Endometrial microvascular endothelial cells (primary cell): ENCODE measurements around the gene HLA-DOA. TPM values are rescaled to one million over a fixed set of nuclear protein-coding genes. Genes with fewer than 3 reads are reported as not detected.

Source experiments
- in situ Hi-C: cut with HindIII; loops from 2 replicates; pipeline ENCODE4 v1.10.0; 2017; ENCODE audit warnings: low sequenced_read_pairs, low pct_unique_long_range_greater_than_20kb; ENCODE audit errors: inconsistent ontology term
- total RNA-seq: library from RNA; depleted of rRNA; stranded (reverse); fragments of >200 nt; gene quantifications from one replicate; pipeline ENCODE4 v1.2.3, GENCODE V29; 2015; ENCODE audit errors: inconsistent ontology term

The HLA-DOA gene
- total RNA-seq, 1 donor from 2014 or later, result not detected

- in situ Hi-C loops, result loop anchor here (25.0 kb wide), 1 partner anchor 146 kb away; the partner anchor contains the start of genes PSMB8 and TAP2
These were observed 26.5 kb downstream of the HLA-DOA start for GRCh38 chr6:32982702-32983492.

- in situ Hi-C loops, result loop anchor here (25.0 kb wide), 1 partner anchor 145 kb away; the partner anchor contains the start of genes PSMB8 and TAP2
These were observed 27.2 kb downstream of the HLA-DOA start for GRCh38 chr6:32982084-32982701.

DNA sequence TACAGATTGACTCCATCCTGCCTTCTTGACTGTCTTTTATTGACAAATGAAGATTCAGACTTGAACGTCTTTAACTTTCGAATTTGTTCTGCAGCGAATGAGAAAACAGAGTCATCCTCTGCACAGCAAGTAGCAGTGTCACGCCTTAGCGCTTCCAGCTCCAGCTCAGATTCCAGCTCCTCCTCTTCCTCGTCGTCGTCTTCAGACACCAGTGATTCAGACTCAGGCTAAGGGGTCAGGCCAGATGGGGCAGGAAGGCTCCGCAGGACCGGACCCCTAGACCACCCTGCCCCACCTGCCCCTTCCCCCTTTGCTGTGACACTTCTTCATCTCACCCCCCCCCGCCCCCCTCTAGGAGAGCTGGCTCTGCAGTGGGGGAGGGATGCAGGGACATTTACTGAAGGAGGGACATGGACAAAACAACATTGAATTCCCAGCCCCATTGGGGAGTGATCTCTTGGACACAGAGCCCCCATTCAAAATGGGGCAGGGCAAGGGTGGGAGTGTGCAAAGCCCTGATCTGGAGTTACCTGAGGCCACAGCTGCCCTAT lies 28.8 kb downstream of the HLA-DOA start:
- in situ Hi-C loops, result loop anchor here (25.0 kb wide), 1 partner anchor 143 kb away; the partner anchor contains the start of genes PSMB8 and TAP2

GRCh38 chr6:32979720-32980487 lies 29.5 kb downstream of the HLA-DOA start:
- in situ Hi-C loops, result loop anchor here (25.0 kb wide), 1 partner anchor 143 kb away; the partner anchor contains the start of genes PSMB8 and TAP2

- in situ Hi-C loops, result loop anchor here (25.0 kb wide), 1 partner anchor 141 kb away; the partner anchor contains the start of genes PSMB8 and TAP2
These were observed 31.5 kb downstream of the HLA-DOA start for GRCh38 chr6:32977953-32978324.

- in situ Hi-C loops, result loop anchor here (25.0 kb wide), 1 partner anchor 140 kb away; the partner anchor contains the start of genes PSMB8 and TAP2
These were observed 32.0 kb downstream of the HLA-DOA start for GRCh38 chr6:32977272-32977952.

GRCh38 chr6:32976334-32977069 lies 32.9 kb downstream of the HLA-DOA start:
- in situ Hi-C loops, result loop anchor here (25.0 kb wide), 1 partner anchor 139 kb away; the partner anchor contains the start of genes PSMB8 and TAP2

DNA sequence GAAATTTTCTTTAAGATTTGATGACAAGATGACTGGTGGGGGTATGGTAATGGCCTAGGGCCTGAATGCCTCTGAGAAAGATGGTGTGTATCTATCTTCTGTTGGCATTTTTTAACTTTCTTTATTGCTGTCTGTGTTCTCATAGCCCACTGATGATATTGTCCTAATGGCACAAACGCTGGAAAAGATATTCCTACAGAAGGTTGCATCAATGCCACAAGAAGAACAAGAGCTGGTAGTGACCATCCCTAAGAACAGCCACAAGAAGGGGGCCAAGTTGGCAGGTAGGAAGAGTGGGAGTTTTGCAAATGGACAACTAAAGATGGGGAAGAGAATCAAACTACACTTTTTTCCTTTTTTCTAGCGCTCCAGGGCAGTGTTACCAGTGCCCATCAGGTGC lies 33.5 kb downstream of the HLA-DOA start:
- in situ Hi-C loops, result loop anchor here (25.0 kb wide), 1 partner anchor 139 kb away; the partner anchor contains the start of genes PSMB8 and TAP2

DNA sequence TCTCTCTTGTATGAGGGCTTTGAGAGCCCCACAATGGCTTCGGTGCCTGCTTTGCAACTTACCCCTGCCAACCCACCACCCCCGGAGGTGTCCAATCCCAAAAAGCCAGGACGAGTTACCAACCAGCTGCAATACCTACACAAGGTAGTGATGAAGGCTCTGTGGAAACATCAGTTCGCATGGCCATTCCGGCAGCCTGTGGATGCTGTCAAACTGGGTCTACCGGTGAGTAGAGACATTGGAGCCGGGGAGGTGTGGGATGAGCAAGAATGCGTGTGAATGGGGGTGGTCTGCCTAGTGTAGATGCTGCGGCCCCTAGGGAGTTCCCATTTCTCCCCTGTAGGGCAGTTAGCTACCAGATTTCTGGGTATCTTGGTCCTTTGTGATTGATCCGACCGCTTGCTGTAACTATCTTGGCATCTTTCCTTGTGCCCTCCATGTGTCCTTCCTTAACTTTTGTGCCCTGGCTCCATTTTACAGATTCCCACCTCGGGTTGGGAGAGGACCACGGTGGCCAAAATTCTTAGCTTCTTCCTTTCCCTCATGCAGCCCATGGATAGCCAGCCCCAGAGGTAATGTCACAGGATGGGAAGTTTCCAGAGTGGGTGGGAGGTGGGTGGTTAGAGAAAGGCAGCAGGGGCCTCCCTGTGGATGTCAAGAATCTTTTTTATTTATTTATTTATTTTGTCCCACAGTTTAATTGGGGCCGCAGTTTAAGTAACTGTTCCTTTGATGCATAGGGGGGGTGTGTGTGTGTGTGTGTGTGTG lies 34.7 kb downstream of the HLA-DOA start:
- in situ Hi-C loops, result loop anchor here (25.0 kb wide), 1 partner anchor 137 kb away; the partner anchor contains the start of genes PSMB8 and TAP2

DNA sequence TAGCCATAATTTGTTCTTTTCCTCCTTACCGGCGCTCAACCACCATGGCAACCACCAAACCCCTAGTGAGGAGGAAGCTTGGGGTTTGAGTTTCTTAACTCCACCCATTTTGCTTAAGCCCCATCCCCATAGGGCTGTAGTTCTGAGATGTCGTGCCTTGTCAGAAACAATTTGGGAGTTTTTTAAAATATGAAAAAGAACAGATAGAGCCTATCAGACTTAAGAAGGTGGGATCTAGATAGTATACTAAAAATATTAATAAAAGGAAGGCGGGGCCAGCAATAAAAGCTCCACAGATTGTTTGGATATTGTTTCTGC lies 35.4 kb downstream of the HLA-DOA start:
- in situ Hi-C loops, result no loop called here

GRCh38 chr6:32973144-32974015 lies 36.0 kb downstream of the HLA-DOA start:
- in situ Hi-C loops, result no loop called here

GRCh38 chr6:32972353-32973143 lies 36.8 kb downstream of the HLA-DOA start:
- in situ Hi-C loops, result no loop called here

GRCh38 chr6:32971581-32972352 lies 37.6 kb downstream of the HLA-DOA start:
- in situ Hi-C loops, result no loop called here

- in situ Hi-C loops, result no loop called here
These were observed 38.2 kb downstream of the HLA-DOA start for GRCh38 chr6:32971242-32971580.
